IMR-90 (cell line): Measurements from ENCODE around the gene BRIP1.

Experiments
- CEBPB ChIP-seq: IDR thresholded peaks from 2 replicates; pipeline ENCODE4 v1.6.1; 2012; ENCODE audit warnings: low read depth, low read length, improper control_type of control experiment
- MAFK ChIP-seq: IDR thresholded peaks from 2 replicates; pipeline ENCODE4 v1.6.1; 2012; ENCODE audit warnings: low read depth, low read length, improper control_type of control experiment
- POLR2A ChIP-seq: IDR thresholded peaks from 2 replicates; pipeline ENCODE4 v1.6.1; 2012; ENCODE audit warnings: mild to moderate bottlenecking, low read depth, low read length
- RAD21 ChIP-seq: IDR thresholded peaks from 2 replicates; pipeline ENCODE4 v1.6.1; 2012; ENCODE audit warnings: low read length, improper control_type of control experiment
- TF ChIP-seq, protein P1 (sequence below): conservative IDR thresholded peaks from 2 replicates; pipeline ENCODE4 v1.5.1; 2012; ENCODE audit warnings: mild to moderate bottlenecking, low read depth, low read length, improper control_type of control experiment

DNA sequence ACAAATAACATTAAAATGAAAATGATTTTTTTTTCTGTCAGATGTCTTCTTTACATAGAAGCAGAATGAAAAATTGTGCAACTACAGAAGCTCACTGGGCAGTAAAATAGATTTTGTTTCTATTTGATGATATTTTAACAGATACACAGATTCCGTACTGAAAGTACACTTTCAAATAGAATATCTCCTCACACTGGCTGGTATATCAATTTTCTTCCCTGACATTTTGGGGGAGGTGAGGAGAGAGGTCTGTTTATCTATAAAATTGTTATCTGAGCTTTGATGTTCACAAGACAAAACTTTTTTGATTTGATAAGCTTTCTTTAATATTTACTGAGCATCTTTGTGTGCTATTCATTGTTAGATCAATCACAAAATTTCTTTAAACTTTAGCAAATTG lies 148.0 kb downstream of the BRIP1 start:
- TF ChIP-seq, protein P1, sequence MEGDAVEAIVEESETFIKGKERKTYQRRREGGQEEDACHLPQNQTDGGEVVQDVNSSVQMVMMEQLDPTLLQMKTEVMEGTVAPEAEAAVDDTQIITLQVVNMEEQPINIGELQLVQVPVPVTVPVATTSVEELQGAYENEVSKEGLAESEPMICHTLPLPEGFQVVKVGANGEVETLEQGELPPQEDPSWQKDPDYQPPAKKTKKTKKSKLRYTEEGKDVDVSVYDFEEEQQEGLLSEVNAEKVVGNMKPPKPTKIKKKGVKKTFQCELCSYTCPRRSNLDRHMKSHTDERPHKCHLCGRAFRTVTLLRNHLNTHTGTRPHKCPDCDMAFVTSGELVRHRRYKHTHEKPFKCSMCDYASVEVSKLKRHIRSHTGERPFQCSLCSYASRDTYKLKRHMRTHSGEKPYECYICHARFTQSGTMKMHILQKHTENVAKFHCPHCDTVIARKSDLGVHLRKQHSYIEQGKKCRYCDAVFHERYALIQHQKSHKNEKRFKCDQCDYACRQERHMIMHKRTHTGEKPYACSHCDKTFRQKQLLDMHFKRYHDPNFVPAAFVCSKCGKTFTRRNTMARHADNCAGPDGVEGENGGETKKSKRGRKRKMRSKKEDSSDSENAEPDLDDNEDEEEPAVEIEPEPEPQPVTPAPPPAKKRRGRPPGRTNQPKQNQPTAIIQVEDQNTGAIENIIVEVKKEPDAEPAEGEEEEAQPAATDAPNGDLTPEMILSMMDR, result no peak
- TF ChIP-seq POLR2A (no peak), MAFK (no peak), CEBPB (no peak), RAD21 (no peak)
